GM18858 (cell line): ENCODE results near the gene DGCR6.
"Not testable (repeated sequence)": the region's sequence is repeated elsewhere in the genome, so short reads cannot be mapped to it uniquely, and the experiment has no call there.

ENCODE experiments used
- ATAC-seq: cut with Tn5 transposase; IDR thresholded peaks from one replicate; pipeline ENCODE4 v1.9.1; 2021; ENCODE audit not compliant: unreplicated experiment

DGCR6 gene

GRCh38 chr22:18929459-18929858, 23.3 kb downstream of the DGCR6 start:
- ATAC-seq = no peak

DNA sequence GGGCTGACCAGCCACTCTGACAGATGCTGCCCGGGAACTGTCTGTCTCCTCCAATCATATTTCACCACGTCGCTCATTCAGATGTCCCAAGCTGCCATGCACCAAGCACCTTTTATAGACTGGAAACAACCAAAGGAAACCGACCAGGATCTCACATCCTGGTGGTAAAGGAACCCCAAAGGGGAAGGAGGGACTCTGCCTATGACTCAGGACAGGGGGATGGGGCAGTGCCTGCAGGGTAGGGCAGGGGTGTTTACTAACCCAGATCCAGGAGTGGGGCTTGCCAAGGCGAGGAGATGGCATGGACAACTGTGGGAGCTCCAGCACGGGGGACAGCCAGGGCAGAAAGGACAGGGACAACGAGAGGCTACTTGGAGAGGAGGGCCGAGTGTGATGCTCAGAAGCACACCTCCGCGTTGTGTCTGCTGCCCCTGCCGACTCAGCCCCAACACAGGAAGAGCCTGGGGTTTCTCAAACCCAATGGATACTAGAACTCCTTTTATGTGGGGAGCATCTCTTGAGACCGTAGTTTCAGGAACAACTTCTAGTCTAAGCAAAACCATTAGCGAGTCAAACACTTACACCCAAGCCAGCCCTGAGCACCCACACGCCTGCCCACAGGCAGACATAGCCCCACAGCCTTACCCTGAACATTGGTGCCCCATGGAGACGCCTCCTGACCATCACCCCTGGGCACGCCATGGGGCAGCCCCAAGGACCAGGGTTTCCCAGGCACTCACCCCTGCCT, 26.0 kb downstream of the DGCR6 start:
- no peak for ATAC-seq

GRCh38 chr22:18933914-18934313, 27.8 kb downstream of the DGCR6 start:
- no peak for ATAC-seq

GRCh38 chr22:18934688-18935087, 28.6 kb downstream of the DGCR6 start:
- ATAC-seq = not testable (repeated sequence)

- ATAC-seq = no peak
Measured at GRCh38 chr22:18935889-18936529, 29.9 kb downstream of the DGCR6 start, which contains the start of gene PRODH. Gene PRODH (minus strand): TSS chr22:18936293. CDS start chr22:18936287, 6 bp downstream.

GRCh38 chr22:18938691-18939090, 32.6 kb downstream of the DGCR6 start:
- ATAC-seq = not testable (repeated sequence)

DNA sequence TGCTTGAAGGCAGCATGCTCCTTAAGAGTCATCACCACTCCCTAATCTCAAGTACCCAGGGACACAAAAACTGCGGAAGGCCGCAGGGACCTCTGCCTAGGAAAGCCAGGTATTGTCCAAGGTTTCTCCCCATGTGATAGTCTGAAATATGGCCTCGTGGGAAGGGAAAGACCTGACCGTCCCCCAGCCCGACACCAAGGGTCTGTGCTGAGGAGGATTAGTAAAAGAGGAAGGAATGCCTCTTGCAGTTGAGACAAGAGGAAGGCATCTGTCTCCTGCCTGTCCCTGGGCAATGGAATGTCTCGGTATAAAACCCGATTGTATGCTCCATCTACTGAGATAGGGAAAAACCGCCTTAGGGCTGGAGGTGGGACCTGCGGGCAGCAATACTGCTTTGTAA, 41.0 kb downstream of the DGCR6 start:
- ATAC-seq = not testable (repeated sequence)

DNA sequence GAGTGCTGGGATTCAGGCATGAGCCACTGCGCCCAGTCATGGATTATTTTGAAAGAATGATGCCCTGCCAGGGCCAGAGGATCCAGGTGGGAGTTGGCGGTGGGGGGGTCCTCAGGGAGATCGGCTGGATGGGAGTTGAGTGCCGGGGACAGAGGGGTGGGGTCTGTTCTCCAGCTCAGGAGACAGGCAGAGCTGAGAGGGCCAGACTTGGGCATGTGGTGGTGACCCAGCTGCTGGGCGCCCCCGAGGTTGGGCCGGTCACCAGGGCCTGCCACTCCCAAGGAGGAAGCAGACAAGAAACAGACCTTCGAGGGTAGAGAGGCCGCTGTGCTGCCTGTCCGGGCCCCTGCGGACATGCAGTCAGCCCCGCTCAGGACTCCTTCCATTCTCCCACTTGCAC, 41.8 kb downstream of the DGCR6 start:
- ATAC-seq = no peak

DNA sequence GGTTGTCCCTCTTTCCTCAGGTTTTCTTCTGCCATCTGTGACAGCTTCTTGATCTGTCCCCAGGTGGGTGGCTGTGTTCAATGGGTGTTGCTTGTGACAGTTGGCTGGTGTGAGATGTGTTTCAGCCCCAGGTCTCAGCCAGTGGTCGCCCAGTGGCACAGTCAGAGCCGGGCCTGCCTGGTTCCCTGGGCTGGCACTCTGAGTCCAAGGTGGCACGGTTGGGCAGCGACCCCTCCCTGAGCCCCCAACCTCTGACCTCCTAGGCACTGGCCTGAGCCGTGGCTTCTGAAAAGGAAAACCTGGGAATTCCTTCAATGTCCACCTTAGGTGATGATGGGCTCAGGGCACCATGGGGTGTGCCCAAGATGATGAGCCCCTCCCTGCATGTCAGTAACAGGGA, 44.0 kb downstream of the DGCR6 start:
- ATAC-seq = no peak

GRCh38 chr22:18952022-18952421, 45.9 kb downstream of the DGCR6 start:
- no peak for ATAC-seq

- ATAC-seq = not testable (repeated sequence)
Measured at GRCh38 chr22:18953128-18953527, 47.0 kb downstream of the DGCR6 start.

GRCh38 chr22:18954303-18954989, 48.3 kb downstream of the DGCR6 start:
- ATAC-seq = not testable (repeated sequence)

- ATAC-seq = no peak
Measured at GRCh38 chr22:18954990-18955571, 49.0 kb downstream of the DGCR6 start.

- no peak for ATAC-seq
Measured at GRCh38 chr22:18955696-18956095, 49.6 kb downstream of the DGCR6 start.

GRCh38 chr22:18956121-18956895, 50.2 kb downstream of the DGCR6 start:
- ATAC-seq = not testable (repeated sequence)

- ATAC-seq = not testable (repeated sequence)
Measured at GRCh38 chr22:18956956-18957355, 50.8 kb downstream of the DGCR6 start.

- not testable (repeated sequence) for ATAC-seq
Measured at GRCh38 chr22:18957621-18958320, 51.7 kb downstream of the DGCR6 start.

GRCh38 chr22:18958321-18958705, 52.2 kb downstream of the DGCR6 start:
- not testable (repeated sequence) for ATAC-seq

DNA sequence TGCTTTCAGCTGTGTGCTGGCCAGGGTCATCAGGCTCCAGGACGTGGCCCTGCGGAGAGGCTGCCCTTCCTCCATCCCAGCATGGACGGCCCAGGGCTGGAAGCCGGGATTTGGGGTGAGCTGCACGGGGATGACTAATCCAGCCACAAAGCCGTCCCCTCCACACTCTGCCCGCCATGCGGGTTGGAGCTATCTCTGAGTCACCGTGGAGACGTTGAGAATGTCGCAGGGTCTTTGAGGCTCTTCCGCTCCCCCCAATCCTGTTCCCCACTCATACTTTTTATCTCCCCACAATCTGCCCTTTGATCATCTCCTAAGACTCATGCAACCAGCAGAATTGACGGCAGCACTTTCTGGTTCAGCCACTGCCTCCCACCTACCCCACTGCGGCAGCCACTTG, 52.6 kb downstream of the DGCR6 start:
- ATAC-seq = not testable (repeated sequence)

- not testable (repeated sequence) for ATAC-seq
Measured at GRCh38 chr22:18959266-18959665, 53.1 kb downstream of the DGCR6 start.
